ENCODE results near the gene TCEAL7. TPM values are rescaled to one million over a fixed set of nuclear protein-coding genes. Genes with fewer than 3 reads are reported as not detected.
"Not testable (repeated sequence)": the region's sequence is repeated elsewhere in the genome, so short reads cannot be mapped to it uniquely, and the experiment has no call there.

Gene TCEAL7
- total RNA-seq, 1 experiment from 2014 or later = not detected

DNA sequence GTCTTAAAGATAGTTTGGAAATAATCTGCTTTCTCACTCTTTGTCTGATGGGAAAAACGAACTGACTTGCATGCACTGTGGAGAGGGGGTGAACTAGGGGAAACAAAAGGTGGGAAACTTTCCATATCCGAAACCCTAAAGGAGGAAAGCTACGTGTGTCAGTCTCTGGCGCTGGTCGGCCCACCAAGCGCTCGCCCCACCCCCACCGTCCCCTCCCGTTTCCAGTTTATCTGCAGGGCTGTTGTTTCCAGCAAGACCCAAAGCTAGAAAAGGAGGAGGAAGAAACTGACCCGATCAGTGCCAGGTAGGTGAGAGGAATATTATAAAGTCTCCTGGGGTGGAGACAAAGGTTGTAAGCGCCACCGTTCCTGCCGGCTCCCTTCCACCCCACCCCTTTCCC, 26.8 kb downstream of the TCEAL7 start:
- BruUV-seq (replicated peaks) = TSS peak; percentile 88
- peaks cover 7% of the 10 kb centered on the region; the same call in 1 of the 2 replicates for H3K79me2 ChIP-seq (ENCODE audit: low read depth)
- ChIA-PET CTCF (no interaction called here), POLR2A (ENCODE audit: unreplicated experiment) (interaction anchor here (0.7 kb wide), 3 partner anchors 14 to 1939 kb away, joined by 4 to 10 read pairs (median 6); no protein-coding TSS in a partner anchor)
- peak overlapping the region; percentile 88 for H3K4me2 ChIP-seq
- H3K27me3 ChIP-seq (ENCODE audit: insufficient read depth, low read depth) = no peaks in the 10 kb centered on the region
- H3K9me3 ChIP-seq (ENCODE audit: insufficient read depth, low read depth) = no peaks in the 10 kb centered on the region
- intact Hi-C loops (cut with micrococcal nuclease; ENCODE audit: unreplicated experiment) = no loop called here
- peak overlapping the region; percentile 91 for H2AFZ ChIP-seq
- H3K9me2 ChIP-seq (ENCODE audit: insufficient read depth) = no peaks in the 10 kb centered on the region
- TF ChIP-seq EZH2 (IDR thresholded peaks at IDR 0.05; ENCODE audit: low read depth) = no peak
- TF ChIP-seq, protein P1, sequence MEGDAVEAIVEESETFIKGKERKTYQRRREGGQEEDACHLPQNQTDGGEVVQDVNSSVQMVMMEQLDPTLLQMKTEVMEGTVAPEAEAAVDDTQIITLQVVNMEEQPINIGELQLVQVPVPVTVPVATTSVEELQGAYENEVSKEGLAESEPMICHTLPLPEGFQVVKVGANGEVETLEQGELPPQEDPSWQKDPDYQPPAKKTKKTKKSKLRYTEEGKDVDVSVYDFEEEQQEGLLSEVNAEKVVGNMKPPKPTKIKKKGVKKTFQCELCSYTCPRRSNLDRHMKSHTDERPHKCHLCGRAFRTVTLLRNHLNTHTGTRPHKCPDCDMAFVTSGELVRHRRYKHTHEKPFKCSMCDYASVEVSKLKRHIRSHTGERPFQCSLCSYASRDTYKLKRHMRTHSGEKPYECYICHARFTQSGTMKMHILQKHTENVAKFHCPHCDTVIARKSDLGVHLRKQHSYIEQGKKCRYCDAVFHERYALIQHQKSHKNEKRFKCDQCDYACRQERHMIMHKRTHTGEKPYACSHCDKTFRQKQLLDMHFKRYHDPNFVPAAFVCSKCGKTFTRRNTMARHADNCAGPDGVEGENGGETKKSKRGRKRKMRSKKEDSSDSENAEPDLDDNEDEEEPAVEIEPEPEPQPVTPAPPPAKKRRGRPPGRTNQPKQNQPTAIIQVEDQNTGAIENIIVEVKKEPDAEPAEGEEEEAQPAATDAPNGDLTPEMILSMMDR (conservative IDR thresholded peaks at IDR 0.05) = no peak
- H3K27ac ChIP-seq = 0 out of 2 replicates have a peak overlapping the region, but pooled peaks have one; percentile 9
- no peaks in the 10 kb centered on the region for H3F3A ChIP-seq (ENCODE audit: insufficient read depth, low read depth)
- H4K20me1 ChIP-seq (ENCODE audit: insufficient read depth) = no peaks in the 10 kb centered on the region
- H3K4me1 ChIP-seq (replicated peaks; ENCODE audit: insufficient read depth) = peaks cover 14% of the 10 kb centered on the region; the same call in 1 of the 2 replicates
- no peaks in the 10 kb centered on the region for H3K36me3 ChIP-seq (ENCODE audit: low read depth)
- no peak for DNase-seq
- H3K4me3 ChIP-seq = peak overlapping the region; percentile 72

DNA sequence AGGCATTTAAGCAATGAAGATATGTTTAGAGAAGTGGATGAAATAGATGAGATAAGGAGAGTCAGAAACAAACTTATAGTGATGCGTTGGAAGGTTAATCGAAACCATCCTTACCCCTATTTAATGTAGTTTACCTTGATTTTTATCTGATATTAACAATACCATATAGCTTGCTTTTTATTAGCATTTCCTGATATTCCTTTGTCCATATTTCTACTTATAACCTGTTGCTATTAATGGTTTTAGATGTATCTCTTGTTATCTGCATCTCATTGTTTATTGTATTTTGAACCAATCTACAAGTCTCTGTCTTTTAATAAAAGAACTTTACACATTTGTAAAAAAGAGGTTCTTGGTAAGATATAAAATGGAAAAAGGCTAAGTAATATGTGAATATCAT, 27.8 kb downstream of the TCEAL7 start:
- CTCF ChIA-PET = no interaction called here
- Histone ChIP-seq H3K4me2 (peak overlapping the region; percentile 88), H2AFZ (no peak overlapping the region), H3K27ac (no peak overlapping the region), H4K20me1 (ENCODE audit: insufficient read depth) (no peaks in the 10 kb centered on the region), H3K36me3 (ENCODE audit: low read depth) (no peaks in the 10 kb centered on the region), H3K4me1 (replicated peaks; ENCODE audit: insufficient read depth) (peaks cover 24% of the 10 kb centered on the region), H3K79me2 (ENCODE audit: low read depth) (peaks cover 7% of the 10 kb centered on the region; the same call in 1 of the 2 replicates), H3K9me3 (ENCODE audit: insufficient read depth, low read depth) (no peaks in the 10 kb centered on the region), H3K9me2 (ENCODE audit: insufficient read depth) (no peaks in the 10 kb centered on the region), H3K4me3 (peak overlapping the region; percentile 72; the same call in 1 of the 2 replicates), H3K27me3 (ENCODE audit: insufficient read depth, low read depth) (no peaks in the 10 kb centered on the region), H3F3A (ENCODE audit: insufficient read depth, low read depth) (no peaks in the 10 kb centered on the region)
- intact Hi-C loops (cut with micrococcal nuclease; ENCODE audit: unreplicated experiment) = no loop called here
- TF ChIP-seq, protein P1 (conservative IDR thresholded peaks at IDR 0.05) = no peak
- no peak for TF ChIP-seq EZH2 (IDR thresholded peaks at IDR 0.05; ENCODE audit: low read depth)
- POLR2A ChIA-PET (ENCODE audit: unreplicated experiment) = no interaction called here
- BruUV-seq (replicated peaks) = no TSS peak
- DNase-seq = no peak

GRCh38 chrX:103359605-103360004, 29.6 kb downstream of the TCEAL7 start:
- H3K79me2 ChIP-seq (ENCODE audit: low read depth); CTCF ChIA-PET; H3K4me2 ChIP-seq; H4K20me1 ChIP-seq (ENCODE audit: insufficient read depth); POLR2A ChIA-PET (ENCODE audit: unreplicated experiment); intact Hi-C loops (cut with micrococcal nuclease; ENCODE audit: unreplicated experiment); H3K27ac ChIP-seq; DNase-seq; BruUV-seq (replicated peaks); H3K4me3 ChIP-seq; H2AFZ ChIP-seq; H3K36me3 ChIP-seq (ENCODE audit: low read depth); H3K27me3 ChIP-seq (ENCODE audit: insufficient read depth, low read depth); H3F3A ChIP-seq (ENCODE audit: insufficient read depth, low read depth); H3K9me3 ChIP-seq (ENCODE audit: insufficient read depth, low read depth); H3K9me2 ChIP-seq (ENCODE audit: insufficient read depth): not testable (repeated sequence)
- peaks cover 26% of the 10 kb centered on the region for H3K4me1 ChIP-seq (replicated peaks; ENCODE audit: insufficient read depth)

DNA sequence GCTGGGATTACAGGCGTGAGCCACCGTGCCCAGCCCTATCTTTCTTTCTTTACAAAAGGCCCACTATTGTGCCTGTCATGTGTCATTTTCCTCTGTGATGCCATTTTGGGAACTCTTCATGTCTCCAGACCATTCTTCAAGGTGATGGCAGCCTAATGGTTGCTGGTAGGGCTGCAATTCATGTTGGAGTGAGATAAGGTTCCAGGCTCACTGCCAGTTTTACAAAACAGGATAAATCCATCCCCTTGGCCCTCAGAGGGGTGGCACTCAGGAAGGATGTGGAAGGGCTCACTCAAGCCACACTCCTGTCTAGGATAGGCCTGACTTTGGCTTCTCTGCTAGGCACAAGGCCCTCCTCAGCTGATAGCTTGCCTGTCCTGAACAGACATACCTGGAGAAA, 30.1 kb downstream of the TCEAL7 start:
- Histone ChIP-seq H3K4me2 (no peak overlapping the region), H3K4me3 (no peak overlapping the region), H3K4me1 (replicated peaks; ENCODE audit: insufficient read depth) (peaks cover 26% of the 10 kb centered on the region), H2AFZ (no peak overlapping the region), H3K9me3 (ENCODE audit: insufficient read depth, low read depth) (no peaks in the 10 kb centered on the region), H3K79me2 (ENCODE audit: low read depth) (peaks cover 7% of the 10 kb centered on the region; the same call in 1 of the 2 replicates), H3K36me3 (ENCODE audit: low read depth) (no peaks in the 10 kb centered on the region), H3K9me2 (ENCODE audit: insufficient read depth) (no peaks in the 10 kb centered on the region), H3K27ac (no peak overlapping the region), H3F3A (ENCODE audit: insufficient read depth, low read depth) (no peaks in the 10 kb centered on the region), H4K20me1 (ENCODE audit: insufficient read depth) (no peaks in the 10 kb centered on the region), H3K27me3 (ENCODE audit: insufficient read depth, low read depth) (no peaks in the 10 kb centered on the region)
- ChIA-PET POLR2A (ENCODE audit: unreplicated experiment) (no interaction called here), CTCF (no interaction called here)
- intact Hi-C loops (cut with micrococcal nuclease; ENCODE audit: unreplicated experiment) = no loop called here
- BruUV-seq (replicated peaks) = no TSS peak
- TF ChIP-seq, protein P1 (conservative IDR thresholded peaks at IDR 0.05) = no peak
- TF ChIP-seq EZH2 (IDR thresholded peaks at IDR 0.05; ENCODE audit: low read depth) = no peak
- DNase-seq = no peak

Measured in PC-9 (cell line).